Esophagus muscularis mucosa (tissue), 4 donors: Measurements from ENCODE around the gene ATP5IF1.

Experiments
- CTCF ChIP-seq, 3 experiments: fragments of 200-600 bp in 2 of 3; fragments of 450-650 bp in 1 of 3; sonication (generic) in 2 of 3; IDR thresholded peaks; one replicate each; pipeline ENCODE4 v1.5.1; 2017 to 2019; ENCODE audit warnings: antibody characterized with exemption in 3 of 3, mild to moderate bottlenecking in 2 of 3, moderate library complexity in 1 of 3
- EP300 ChIP-seq: sonication (generic); formaldehyde crosslinking; IDR thresholded peaks from one replicate; pipeline ENCODE4 v1.6.1; 2017; ENCODE audit warnings: antibody characterized with exemption
- POLR2A ChIP-seq: fragments of 450-650 bp; IDR thresholded peaks from one replicate; pipeline ENCODE4 v1.6.1; 2017; ENCODE audit warnings: antibody characterized with exemption, moderate library complexity, mild to moderate bottlenecking, low read depth
- POLR2AphosphoS5 ChIP-seq, 2 donors: sonication (generic); formaldehyde crosslinking; IDR thresholded peaks; one replicate each; pipeline ENCODE4 v1.6.1; 2017; ENCODE audit warnings: antibody characterized with exemption in 2 of 2

GRCh38 chr1:28233264-28233606 is 2.7 kb upstream of the ATP5IF1 start:
- TF ChIP-seq POLR2A, result no peak
- no peak for TF ChIP-seq CTCF (IDR thresholded peaks at IDR 0.05)
- no peak for TF ChIP-seq POLR2AphosphoS5 (IDR thresholded peaks at IDR 0.05)
- TF ChIP-seq EP300, result no peak
